ENCODE results near the gene KRTAP1-3. TPM values are rescaled to one million over a fixed set of nuclear protein-coding genes. Genes with fewer than 3 reads are reported as not detected.
"Not testable (repeated sequence)": the region's sequence is repeated elsewhere in the genome, so short reads cannot be mapped to it uniquely, and the experiment has no call there.

Gene KRTAP1-3
- total RNA-seq, 2 experiments from 2014 or later, result not detected

DNA sequence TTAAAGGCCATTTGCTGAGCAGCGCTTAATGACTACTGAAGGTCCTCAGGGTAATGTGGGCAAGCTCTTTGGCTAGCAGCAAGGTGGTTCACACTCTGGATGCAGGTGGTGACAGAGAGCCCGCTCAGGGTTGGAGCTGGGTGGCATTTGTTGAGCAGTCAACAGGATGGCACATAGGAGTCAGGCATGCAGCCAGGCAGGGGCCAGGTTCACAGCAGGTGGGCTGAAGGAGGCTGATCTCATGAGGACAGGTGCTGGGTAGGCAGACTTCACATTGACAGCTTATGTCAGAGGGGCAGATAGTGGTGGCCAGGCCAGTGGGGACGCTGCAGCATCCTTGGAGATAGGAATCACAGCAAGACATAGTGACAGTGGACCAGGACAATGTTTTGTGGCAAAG lies 30.3 kb downstream of the KRTAP1-3 start:
- no peaks in the 10 kb centered on the region for H3K36me3 Mint-ChIP-seq
- no peak overlapping the region for H3K27ac Mint-ChIP-seq
- H3K4me1 Mint-ChIP-seq, result peaks cover 5% of the 10 kb centered on the region
- H3K9me3 Mint-ChIP-seq, result no peaks in the 10 kb centered on the region
- no peak for DNase-seq
- no peak overlapping the region for H3K4me3 Mint-ChIP-seq
- peaks cover 6% of the 10 kb centered on the region for H3K27me3 Mint-ChIP-seq

DNA sequence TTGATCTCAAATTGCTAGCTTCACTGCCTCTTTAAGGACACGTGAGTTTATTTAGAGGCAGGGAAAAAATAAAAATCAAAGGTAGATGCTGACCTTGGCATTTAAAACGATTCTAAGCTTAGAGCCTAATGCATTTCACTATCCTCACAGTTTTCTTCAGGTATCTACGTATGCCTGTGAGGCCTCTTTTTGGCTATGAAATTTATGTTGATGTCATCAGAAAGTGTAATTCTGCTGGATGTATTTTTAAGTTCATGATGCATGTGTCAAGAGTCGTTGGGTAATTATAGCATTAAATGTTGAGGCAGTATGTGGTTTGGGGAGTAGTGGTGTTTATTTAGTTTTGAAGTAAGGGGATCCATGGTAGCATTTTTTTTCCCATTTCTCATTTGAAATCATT lies 30.7 kb downstream of the KRTAP1-3 start:
- DNase-seq, result no peak
- Mint-ChIP-seq H3K9me3 (no peaks in the 10 kb centered on the region), H3K27ac (no peak overlapping the region), H3K36me3 (no peaks in the 10 kb centered on the region), H3K27me3 (peaks cover 11% of the 10 kb centered on the region), H3K4me1 (peaks cover 5% of the 10 kb centered on the region), H3K4me3 (no peak overlapping the region)

DNA sequence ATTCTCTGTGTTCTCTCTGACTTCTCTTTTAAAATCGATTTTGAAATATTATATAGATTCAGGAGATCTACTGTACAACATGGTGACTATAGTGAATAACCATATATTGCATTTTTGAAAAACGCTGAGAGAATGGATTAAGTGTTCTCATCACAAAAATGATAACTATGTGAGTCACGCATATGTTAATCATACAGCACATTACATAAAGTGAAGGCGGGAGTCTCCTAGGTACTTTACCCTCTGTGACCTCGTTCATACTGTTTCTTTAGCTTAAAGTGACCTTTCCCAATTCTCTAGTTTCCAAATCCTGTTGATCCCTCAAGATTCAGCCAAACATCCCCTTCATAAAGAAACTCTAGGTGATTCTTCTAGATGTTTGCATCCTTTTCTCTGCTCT lies 31.9 kb downstream of the KRTAP1-3 start:
- Mint-ChIP-seq H3K9me3 (no peaks in the 10 kb centered on the region), H3K36me3 (no peaks in the 10 kb centered on the region), H3K4me1 (peaks cover 5% of the 10 kb centered on the region), H3K4me3 (peak overlapping the region; percentile 1), H3K27ac (no peak overlapping the region), H3K27me3 (peaks cover 19% of the 10 kb centered on the region)
- no peak for DNase-seq

DNA sequence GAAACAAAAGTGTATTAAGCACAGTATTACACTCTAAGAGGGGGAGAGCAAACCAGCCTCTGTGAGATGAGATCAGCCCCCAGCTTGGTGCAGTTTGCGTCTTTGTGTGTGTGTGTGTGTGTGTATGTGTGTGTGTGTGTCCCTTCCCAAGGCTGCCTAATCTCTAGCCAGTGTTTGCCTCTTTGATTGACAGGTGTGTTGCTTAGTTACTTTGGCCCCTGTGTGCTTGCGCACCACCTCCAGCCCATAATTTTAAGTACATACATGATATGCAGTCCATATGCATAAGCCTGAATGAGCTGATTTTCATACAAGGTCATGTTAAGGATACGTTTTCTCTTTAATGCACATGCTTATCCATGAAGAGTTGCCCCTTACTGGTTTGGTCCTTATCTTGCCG lies 32.9 kb downstream of the KRTAP1-3 start:
- Mint-ChIP-seq H3K9me3 (no peaks in the 10 kb centered on the region), H3K4me3 (no peak overlapping the region), H3K27me3 (peaks cover 26% of the 10 kb centered on the region), H3K27ac (no peak overlapping the region), H3K36me3 (no peaks in the 10 kb centered on the region), H3K4me1 (peaks cover 5% of the 10 kb centered on the region)
- DNase-seq, result no peak

DNA sequence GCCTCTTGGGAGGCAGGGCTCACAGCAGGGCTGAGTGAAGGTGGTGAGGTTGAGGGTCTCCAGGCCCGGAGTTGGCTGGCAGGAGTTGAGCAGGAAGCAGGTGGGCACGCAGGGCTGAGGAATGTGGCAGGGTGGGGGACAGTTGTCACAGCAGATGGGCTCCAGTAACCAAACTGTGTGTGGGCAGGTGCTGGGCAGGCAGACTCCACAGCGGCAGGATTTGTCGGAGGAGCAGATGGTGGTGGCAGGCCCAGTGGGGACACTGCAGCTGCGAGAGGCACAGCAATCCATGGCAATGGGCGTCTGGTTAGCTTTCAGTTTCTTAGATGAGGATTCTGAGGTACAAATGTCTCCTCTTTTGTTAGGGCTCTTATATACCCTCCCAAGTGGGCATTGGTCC lies 35.1 kb downstream of the KRTAP1-3 start, which contains the start of gene KRTAP3-2:
KRTAP3-2 (minus strand) TSS at position 344 of the 400 bp plus-strand sequence; CDS start at position 291, 53 bp downstream.
- peaks cover 36% of the 10 kb centered on the region for H3K27me3 Mint-ChIP-seq

DNA sequence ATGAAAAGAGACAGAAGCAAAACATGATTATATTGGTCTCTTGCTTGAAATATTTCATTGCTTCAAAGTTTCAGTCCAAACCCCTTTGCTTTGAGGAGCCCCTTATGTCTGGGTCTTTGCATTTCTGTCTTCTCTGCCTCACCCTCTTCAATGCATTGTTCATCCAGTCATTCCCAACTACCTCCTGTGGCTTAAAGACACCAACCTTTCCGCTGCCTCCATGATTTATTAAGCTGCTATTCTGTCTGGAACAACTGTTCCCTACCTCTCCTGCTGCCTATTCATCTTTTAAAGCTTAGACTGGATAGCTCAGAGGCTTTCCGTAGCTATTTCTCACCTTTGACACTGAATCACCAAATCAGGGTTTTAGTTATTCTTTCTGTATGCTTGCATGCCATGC lies 37.3 kb downstream of the KRTAP1-3 start:
- H3K4me1 Mint-ChIP-seq, result no peaks in the 10 kb centered on the region
- peaks cover 45% of the 10 kb centered on the region for H3K27me3 Mint-ChIP-seq
- no peaks in the 10 kb centered on the region for H3K9me3 Mint-ChIP-seq
- H3K4me3 Mint-ChIP-seq, result no peak overlapping the region
- DNase-seq, result no peak
- no peaks in the 10 kb centered on the region for H3K36me3 Mint-ChIP-seq
- H3K27ac Mint-ChIP-seq, result no peak overlapping the region

More for the DNA sequence above, 35.1 kb downstream of the KRTAP1-3 start, which contains the start of gene KRTAP3-2:
- H3K36me3 Mint-ChIP-seq, H3K9me3 Mint-ChIP-seq, H3K4me1 Mint-ChIP-seq, H3K27ac Mint-ChIP-seq, H3K4me3 Mint-ChIP-seq, DNase-seq: not testable (repeated sequence)

DNA sequence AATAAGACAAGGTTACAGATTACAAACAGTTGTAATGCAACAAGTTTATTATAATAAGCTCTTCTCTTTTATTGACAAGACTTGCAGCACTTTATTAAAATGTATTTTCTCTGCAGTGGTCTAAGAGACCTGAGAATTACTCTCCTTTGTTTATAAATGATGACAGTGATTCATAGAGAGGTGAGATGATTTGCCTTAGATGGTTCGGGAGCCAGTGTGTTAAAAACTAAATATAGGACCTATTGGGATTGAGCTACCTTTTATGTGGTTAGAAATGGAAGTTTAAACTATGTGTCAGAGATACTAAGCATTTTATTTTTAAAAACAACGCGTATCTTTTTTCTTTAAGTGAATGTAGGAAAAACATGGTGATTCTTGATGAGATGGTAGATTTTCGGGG lies 37.8 kb downstream of the KRTAP1-3 start:
- H3K9me3 Mint-ChIP-seq, result no peaks in the 10 kb centered on the region

DNA sequence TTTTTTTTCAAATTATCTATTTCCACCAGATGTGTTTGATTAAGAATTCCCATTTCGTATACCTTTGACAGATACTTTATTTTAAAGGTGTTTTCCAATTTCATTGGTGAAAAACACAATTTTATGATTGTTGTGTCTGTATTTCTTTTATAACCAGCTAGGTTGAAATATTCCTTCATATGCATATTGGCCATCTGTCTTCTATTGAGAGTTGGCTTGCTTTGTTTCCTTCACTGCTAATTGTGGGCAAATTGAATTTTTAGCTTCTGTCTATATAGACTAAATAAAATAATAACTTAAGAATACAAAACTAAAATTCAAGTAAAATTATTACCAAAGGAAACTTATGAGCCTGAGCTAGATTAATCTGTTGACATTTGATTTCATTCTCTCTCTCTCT lies 39.6 kb downstream of the KRTAP1-3 start:
- no peaks in the 10 kb centered on the region for H3K4me1 Mint-ChIP-seq
- no peak overlapping the region for H3K27ac Mint-ChIP-seq
- no peaks in the 10 kb centered on the region for H3K9me3 Mint-ChIP-seq
- no peak for DNase-seq
- H3K27me3 Mint-ChIP-seq, result peaks cover 51% of the 10 kb centered on the region
- H3K36me3 Mint-ChIP-seq, result no peaks in the 10 kb centered on the region
- no peak overlapping the region for H3K4me3 Mint-ChIP-seq

More for the DNA sequence above, 37.8 kb downstream of the KRTAP1-3 start:
- no peak for DNase-seq
- H3K4me1 Mint-ChIP-seq, result no peaks in the 10 kb centered on the region
- H3K36me3 Mint-ChIP-seq, result no peaks in the 10 kb centered on the region
- peaks cover 50% of the 10 kb centered on the region for H3K27me3 Mint-ChIP-seq
- no peak overlapping the region for H3K27ac Mint-ChIP-seq
- no peak overlapping the region for H3K4me3 Mint-ChIP-seq

DNA sequence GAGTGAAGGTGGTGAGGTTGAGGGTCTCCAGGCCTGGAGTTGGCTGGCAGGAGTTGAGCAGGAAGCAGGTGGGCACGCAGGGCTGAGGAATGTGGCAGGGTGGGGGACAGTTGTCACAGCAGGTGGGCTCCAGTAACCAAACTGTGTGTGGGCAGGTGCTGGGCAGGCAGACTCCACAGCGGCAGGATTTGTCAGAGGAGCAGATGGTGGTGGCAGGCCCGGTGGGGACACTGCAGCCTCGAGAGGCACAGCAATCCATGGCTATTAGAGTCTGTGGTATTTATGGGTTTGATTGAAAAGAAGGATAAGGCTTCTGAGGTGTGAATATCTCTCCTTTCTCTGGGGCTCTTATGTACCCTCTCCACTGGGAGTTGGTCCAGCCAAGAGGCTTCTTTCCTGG lies 40.8 kb downstream of the KRTAP1-3 start, which contains the start of gene KRTAP3-3:
KRTAP3-3 (minus strand) TSS at position 326 of the 400 bp plus-strand sequence; CDS start at position 259, 67 bp downstream.
- Mint-ChIP-seq H3K9me3 (no peaks in the 10 kb centered on the region), H3K4me3 (no peak within 1 kb of the TSS)

DNA sequence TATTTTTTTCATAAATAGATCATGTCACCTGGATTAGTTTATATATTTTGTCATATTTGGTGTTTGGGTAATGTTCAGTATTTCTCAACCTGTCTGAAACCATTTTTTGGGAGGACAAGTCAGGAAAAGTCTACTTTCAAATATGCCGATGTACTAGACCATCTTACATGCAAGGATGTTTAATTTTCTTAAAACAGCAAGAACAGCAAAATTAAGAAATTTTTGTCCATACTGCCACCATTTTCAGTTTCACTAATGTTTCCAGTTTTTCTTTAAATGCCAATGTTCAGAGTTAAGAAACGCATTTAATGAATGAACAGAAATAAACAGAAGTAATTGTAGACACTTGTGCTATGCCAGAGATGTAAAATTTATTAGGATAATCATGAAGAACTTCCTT lies 41.6 kb downstream of the KRTAP1-3 start:
- no peak for DNase-seq
- Mint-ChIP-seq H3K9me3 (no peaks in the 10 kb centered on the region), H3K27me3 (peaks cover 36% of the 10 kb centered on the region), H3K4me1 (no peaks in the 10 kb centered on the region), H3K4me3 (no peak overlapping the region), H3K27ac (no peak overlapping the region), H3K36me3 (no peaks in the 10 kb centered on the region)

More for the DNA sequence above, 40.8 kb downstream of the KRTAP1-3 start, which contains the start of gene KRTAP3-3:
- Mint-ChIP-seq H3K36me3 (no peaks in the 10 kb centered on the region), H3K4me1 (no peaks in the 10 kb centered on the region), H3K27me3 (peaks cover 43% of the 10 kb centered on the region), H3K27ac (no peak within 1 kb of the TSS)
- DNase-seq, result no peak

DNA sequence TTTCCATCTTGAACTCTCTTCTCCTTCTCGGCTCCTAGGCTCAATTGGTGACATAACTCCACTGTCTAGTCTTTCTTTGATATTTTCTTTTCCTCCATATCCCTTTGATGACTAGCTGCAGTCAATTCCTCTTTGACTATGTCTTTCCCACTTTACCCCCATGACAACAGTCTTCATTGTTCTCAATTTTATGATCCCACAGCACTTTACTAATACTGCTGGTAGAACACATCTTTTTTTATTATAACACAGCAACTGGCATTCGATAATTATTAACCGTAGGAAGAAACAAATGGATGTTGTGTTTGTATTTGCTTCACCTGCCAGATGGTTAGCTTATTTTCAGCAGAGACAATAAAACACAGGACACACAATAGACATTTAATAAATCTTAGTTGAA lies 42.0 kb downstream of the KRTAP1-3 start:
- DNase-seq, result no peak
- H3K9me3 Mint-ChIP-seq, result no peaks in the 10 kb centered on the region
- H3K4me1 Mint-ChIP-seq, result no peaks in the 10 kb centered on the region
- H3K36me3 Mint-ChIP-seq, result no peaks in the 10 kb centered on the region
- peaks cover 36% of the 10 kb centered on the region for H3K27me3 Mint-ChIP-seq
- no peak overlapping the region for H3K27ac Mint-ChIP-seq
- H3K4me3 Mint-ChIP-seq, result no peak overlapping the region

DNA sequence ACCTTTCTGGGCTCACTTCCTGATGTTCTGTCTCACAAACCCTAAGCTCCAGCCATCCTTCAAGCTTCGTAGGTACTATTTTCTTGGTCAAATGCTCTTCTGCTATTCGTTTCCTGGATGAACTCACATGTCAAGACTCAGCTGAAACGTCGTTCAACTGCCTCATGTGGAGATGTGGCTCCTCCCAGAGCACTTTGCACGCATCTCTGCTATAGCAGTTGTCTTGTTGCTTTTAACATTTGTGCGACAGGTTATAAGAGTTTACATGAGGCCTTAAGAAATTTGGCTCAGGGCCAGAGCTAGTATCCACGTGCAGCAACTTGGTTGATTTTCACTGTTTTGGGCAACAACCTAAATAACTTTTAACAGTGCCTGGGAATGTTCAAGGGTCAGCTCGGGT lies 47.8 kb downstream of the KRTAP1-3 start:
- no peak for DNase-seq
- H3K4me1 Mint-ChIP-seq, result no peaks in the 10 kb centered on the region
- H3K27me3 Mint-ChIP-seq, result peaks cover 6% of the 10 kb centered on the region
- no peak overlapping the region for H3K27ac Mint-ChIP-seq
- H3K4me3 Mint-ChIP-seq, result no peak overlapping the region
- no peaks in the 10 kb centered on the region for H3K9me3 Mint-ChIP-seq
- no peaks in the 10 kb centered on the region for H3K36me3 Mint-ChIP-seq

DNA sequence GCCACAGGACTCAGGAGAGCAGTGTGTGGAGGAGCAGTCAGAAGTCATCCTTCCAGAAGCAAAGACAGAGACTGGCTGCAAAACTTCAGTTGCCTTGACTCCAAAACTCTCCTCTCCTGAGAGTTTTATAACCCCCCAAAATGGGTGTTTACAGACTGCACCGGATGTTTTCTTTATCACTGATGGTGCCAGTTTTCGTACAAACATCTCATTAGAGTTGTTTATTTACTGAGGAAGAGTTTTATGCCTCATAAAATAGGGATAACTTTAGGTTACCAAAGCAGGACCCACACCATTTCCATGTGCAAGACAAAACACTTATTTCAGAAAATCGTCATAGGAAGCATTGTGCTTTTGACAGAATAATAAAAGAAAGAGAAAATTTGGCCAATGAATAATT lies 50.4 kb downstream of the KRTAP1-3 start, which contains the start of gene KRT40:
KRT40 (minus strand) TSS at position 101 of the 400 bp plus-strand sequence; CDS start at position 48, 53 bp downstream.
- H3K9me3 Mint-ChIP-seq, result no peaks in the 10 kb centered on the region
- no peak for DNase-seq
- H3K4me3 Mint-ChIP-seq, result no peak within 1 kb of the TSS
- H3K36me3 Mint-ChIP-seq, result no peaks in the 10 kb centered on the region
- no peaks in the 10 kb centered on the region for H3K4me1 Mint-ChIP-seq
- H3K27me3 Mint-ChIP-seq, result peaks cover 3% of the 10 kb centered on the region
- H3K27ac Mint-ChIP-seq, result no peak within 1 kb of the TSS

Other genes starting within 250 kb of the KRTAP1-3 start
- gene KRT28, start 234.9 kb downstream of the KRTAP1-3 start, total RNA-seq, result not detected
- 10 to 100 TPM; 41.9 to 48.6 TPM for gene KRT10, start 212.3 kb downstream of the KRTAP1-3 start, total RNA-seq
- not detected for gene KRT12, start 167.7 kb downstream of the KRTAP1-3 start, total RNA-seq
- not detected for gene KRT20, start 149.6 kb downstream of the KRTAP1-3 start, total RNA-seq
- gene KRT23, start 97.2 kb downstream of the KRTAP1-3 start, total RNA-seq, result not detected
- not detected for gene KRT39, start 67.9 kb downstream of the KRTAP1-3 start, total RNA-seq
- not detected for gene KRT40, start 50.5 kb downstream of the KRTAP1-3 start, total RNA-seq
- gene KRTAP3-3, start 40.7 kb downstream of the KRTAP1-3 start, total RNA-seq, result not detected
- gene KRTAP3-2, start 35.0 kb downstream of the KRTAP1-3 start, total RNA-seq, result not detected
- gene KRTAP3-1, start 25.7 kb downstream of the KRTAP1-3 start, total RNA-seq, result not detected
- not detected for gene KRTAP1-5, start 7.7 kb downstream of the KRTAP1-3 start, total RNA-seq
- not detected for gene KRTAP1-4, start 4.7 kb downstream of the KRTAP1-3 start, total RNA-seq
- not detected for gene KRTAP1-1, start 6.6 kb upstream of the KRTAP1-3 start, total RNA-seq
- not detected for gene KRTAP2-1, start 12.4 kb upstream of the KRTAP1-3 start, total RNA-seq
- not detected for gene KRTAP2-2, start 20.4 kb upstream of the KRTAP1-3 start, total RNA-seq
- not detected for gene KRTAP2-3, start 25.2 kb upstream of the KRTAP1-3 start, total RNA-seq
- not detected for gene KRTAP2-4, start 31.0 kb upstream of the KRTAP1-3 start, total RNA-seq
- not detected for gene KRTAP4-7, start 49.3 kb upstream of the KRTAP1-3 start, total RNA-seq
- not detected for gene KRTAP4-8, start 63.3 kb upstream of the KRTAP1-3 start, total RNA-seq
- not detected for gene KRTAP4-16, start 67.3 kb upstream of the KRTAP1-3 start, total RNA-seq
- gene KRTAP4-9, start 70.5 kb upstream of the KRTAP1-3 start, total RNA-seq, result not detected
- gene KRTAP4-11, start 83.5 kb upstream of the KRTAP1-3 start, total RNA-seq, result not detected
- not detected for gene KRTAP4-12, start 89.3 kb upstream of the KRTAP1-3 start, total RNA-seq
- gene KRTAP4-6, start 105.7 kb upstream of the KRTAP1-3 start, total RNA-seq, result not detected
- not detected for gene KRTAP4-5, start 115.0 kb upstream of the KRTAP1-3 start, total RNA-seq
- gene KRTAP4-4, start 125.9 kb upstream of the KRTAP1-3 start, total RNA-seq, result not detected
- not detected for gene KRTAP4-3, start 133.3 kb upstream of the KRTAP1-3 start, total RNA-seq
- gene KRTAP4-2, start 143.3 kb upstream of the KRTAP1-3 start, total RNA-seq, result not detected
- gene KRTAP4-1, start 150.0 kb upstream of the KRTAP1-3 start, total RNA-seq, result not detected
- gene KRTAP9-1, start 155.0 kb upstream of the KRTAP1-3 start, total RNA-seq, result not detected
- gene KRTAP9-2, start 191.8 kb upstream of the KRTAP1-3 start, total RNA-seq, result not detected
- gene KRTAP9-3, start 197.6 kb upstream of the KRTAP1-3 start, total RNA-seq, result not detected
- gene KRTAP9-8, start 203.1 kb upstream of the KRTAP1-3 start, total RNA-seq, result not detected
- not detected for gene KRTAP9-4, start 214.8 kb upstream of the KRTAP1-3 start, total RNA-seq
- not detected for gene KRTAP9-9, start 220.5 kb upstream of the KRTAP1-3 start, total RNA-seq
- not detected for gene KRTAP9-6, start 230.5 kb upstream of the KRTAP1-3 start, total RNA-seq
- not detected for gene KRTAP9-7, start 240.8 kb upstream of the KRTAP1-3 start, total RNA-seq

All from activated naive CD8-positive, alpha-beta T cell treated with anti-CD3 and anti-CD28 coated beads for 36 hours (primary cell).